Keratinocyte (primary cell): ENCODE results near the gene FUT8. TPM values are rescaled to one million over a fixed set of nuclear protein-coding genes. Genes with fewer than 3 reads are reported as not detected.

Experiments used
- DNase-seq: peaks from one replicate; pipeline ENCODE4 v3.0.0-alpha.2; 2011; ENCODE audit warnings: low read depth, missing footprints, low spot score
- FAIRE-seq: peaks from 2 replicates; lab custom pipeline; 2011; peaks lifted over from hg19 to GRCh38; lab: Jason Lieb, UNC
- H2AFZ ChIP-seq: 2 replicates; pipeline ENCODE4 v1.6.0; 2012; ENCODE audit warnings: low read length, control low read depth, inconsistent platforms; ENCODE audit not compliant: control insufficient read depth
- H3K27ac ChIP-seq: 2 replicates; pipeline ENCODE4 v1.5.1; 2011; ENCODE audit warnings: low read length; ENCODE audit not compliant: control insufficient read depth, insufficient read depth
- H3K27me3 ChIP-seq: 3 replicates; pipeline ENCODE4 v1.6.0; 2011; ENCODE audit warnings: low read length; ENCODE audit not compliant: control insufficient read depth, insufficient read depth; ENCODE audit errors: extremely low read depth
- H3K36me3 ChIP-seq, 2 experiments: 2 replicates in 1 of 2; 3 replicates in 1 of 2; pipeline ENCODE4 v1.5.1; 2011; ENCODE audit warnings: low read length in 2 of 2, mild to moderate bottlenecking in 1 of 2; ENCODE audit not compliant: control insufficient read depth in 2 of 2, insufficient read depth in 2 of 2; ENCODE audit errors: extremely low read depth in 1 of 2
- H3K4me1 ChIP-seq: 3 replicates; pipeline ENCODE4 v1.5.1; 2011; ENCODE audit warnings: low read length; ENCODE audit not compliant: control insufficient read depth, insufficient read depth; ENCODE audit errors: extremely low read depth
- H3K4me2 ChIP-seq: 3 replicates; pipeline ENCODE4 v1.6.0; 2011; ENCODE audit warnings: low read depth, low read length; ENCODE audit not compliant: control insufficient read depth, insufficient read depth; ENCODE audit errors: extremely low read depth
- H3K4me3 ChIP-seq, 3 experiments: fragments of 200-600 bp in 1 of 3; sonication (generic) in 1 of 3; 2 replicates in 2 of 3; 3 replicates in 1 of 3; pipeline ENCODE4 v1.5.1; 2011 to 2016; ENCODE audit warnings: low read length in 3 of 3, mild to moderate bottlenecking in 3 of 3, control low read depth in 2 of 3, inconsistent platforms in 1 of 3, low read depth in 1 of 3, mixed read lengths in 1 of 3, mixed run types in 1 of 3, moderate library complexity in 1 of 3; ENCODE audit not compliant: control insufficient read depth in 2 of 3, insufficient read depth in 2 of 3; ENCODE audit errors: extremely low read depth in 1 of 3
- H3K79me2 ChIP-seq: 2 replicates; pipeline ENCODE4 v1.6.0; 2012; ENCODE audit warnings: low read length; ENCODE audit not compliant: control insufficient read depth, insufficient read depth
- H3K9ac ChIP-seq: 3 replicates; pipeline ENCODE4 v1.6.0; 2011; ENCODE audit warnings: low read length; ENCODE audit not compliant: control insufficient read depth, insufficient read depth; ENCODE audit errors: extremely low read depth
- H3K9me1 ChIP-seq: 3 replicates; pipeline ENCODE4 v1.6.0; 2011; ENCODE audit warnings: low read length; ENCODE audit not compliant: control insufficient read depth, insufficient read depth; ENCODE audit errors: extremely low read depth
- H3K9me3 ChIP-seq: 2 replicates; pipeline ENCODE4 v1.5.1; 2012; ENCODE audit warnings: low read depth, low read length; ENCODE audit not compliant: control insufficient read depth
- H4K20me1 ChIP-seq: 3 replicates; pipeline ENCODE4 v1.6.0; 2011; ENCODE audit warnings: low read length; ENCODE audit not compliant: control insufficient read depth, insufficient read depth; ENCODE audit errors: extremely low read depth
- EZH2 ChIP-seq: IDR thresholded peaks from one replicate; pipeline ENCODE4 v1.6.1; 2012; ENCODE audit warnings: inconsistent platforms, mild to moderate bottlenecking, low read length, moderate library complexity
- dilution Hi-C: fragments of 300-500 bp; cut with MboI; formaldehyde crosslinking; loops from one replicate; pipeline ENCODE4 v1.7.0; 2020; ENCODE audit warnings: low sequenced_read_pairs; ENCODE audit not compliant: extremely low pct_ligation_motif_present
- polyA plus RNA-seq, 5 experiments: library from polyadenylated mRNA; depleted of rRNA in 3 of 5; stranded (reverse) in 3 of 5; stranded (forward) in 1 of 5; unstranded in 1 of 5; fragments of >200 nt; gene quantifications; 1 replicate in 1 of 5; 2 replicates in 3 of 5; 3 replicates in 1 of 5; pipeline versions ENCODE4 v1.2.1 to v1.2.3, GENCODE V29; 2011 to 2012; ENCODE audit warnings: missing spikeins in 2 of 5, low read depth in 1 of 5, low replicate concordance in 1 of 5
- TF ChIP-seq, protein P1 (sequence below), 3 experiments: IDR thresholded peaks in 1 of 3; conservative IDR thresholded peaks in 1 of 3; optimal IDR thresholded peaks in 1 of 3; 2 replicates in 2 of 3; 3 replicates in 1 of 3; pipeline versions ENCODE3 to v1.5.1; 2011; ENCODE audit warnings: low read length in 3 of 3, mild to moderate bottlenecking in 3 of 3, moderate library complexity in 2 of 3, control low read depth in 1 of 3, inconsistent platforms in 1 of 3; ENCODE audit not compliant: insufficient read depth in 2 of 3; ENCODE audit errors: extremely low read depth in 1 of 3

Gene FUT8
- polyA plus RNA-seq, 1 donor (not counting 4 experiments of a cell fraction or from before 2014, with no cell fraction given): 12.5 TPM

GRCh38 chr14:65444230-65444629 lies 31.7 kb downstream of the FUT8 start:
- no peaks in the 10 kb centered on the region for H3K36me3 ChIP-seq
- H3K79me2 ChIP-seq: no peaks in the 10 kb centered on the region
- DNase-seq: no peak

DNA sequence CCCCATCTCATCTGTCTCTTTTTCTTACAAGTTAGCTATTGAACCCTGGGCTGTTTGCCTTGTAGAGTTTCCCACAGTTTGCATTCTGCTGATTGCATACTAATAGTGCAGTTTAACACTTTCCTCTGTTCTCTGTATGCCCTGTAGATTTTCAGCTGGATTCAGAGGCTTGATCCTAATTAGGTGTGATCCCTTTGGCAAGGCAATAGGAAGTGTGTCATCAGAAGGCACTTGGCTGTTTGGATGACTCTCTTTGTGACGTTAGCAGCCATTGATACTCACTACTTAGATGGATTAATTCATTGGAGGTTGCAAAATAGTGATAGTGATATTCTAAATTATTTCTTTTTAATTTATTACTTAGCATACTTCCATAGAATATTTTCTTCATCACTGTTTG lies 33.6 kb downstream of the FUT8 start:
- peaks cover 2% of the 10 kb centered on the region for H3K9me1 ChIP-seq
- H3K36me3 ChIP-seq: no peaks in the 10 kb centered on the region
- no peak overlapping the region for H3K27ac ChIP-seq
- H3K9ac ChIP-seq: no peak overlapping the region
- H4K20me1 ChIP-seq: no peaks in the 10 kb centered on the region
- H3K79me2 ChIP-seq: no peaks in the 10 kb centered on the region
- dilution Hi-C loops: no loop called here
- no peak overlapping the region for H3K4me2 ChIP-seq
- no peaks in the 10 kb centered on the region for H3K9me3 ChIP-seq
- TF ChIP-seq, protein P1, sequence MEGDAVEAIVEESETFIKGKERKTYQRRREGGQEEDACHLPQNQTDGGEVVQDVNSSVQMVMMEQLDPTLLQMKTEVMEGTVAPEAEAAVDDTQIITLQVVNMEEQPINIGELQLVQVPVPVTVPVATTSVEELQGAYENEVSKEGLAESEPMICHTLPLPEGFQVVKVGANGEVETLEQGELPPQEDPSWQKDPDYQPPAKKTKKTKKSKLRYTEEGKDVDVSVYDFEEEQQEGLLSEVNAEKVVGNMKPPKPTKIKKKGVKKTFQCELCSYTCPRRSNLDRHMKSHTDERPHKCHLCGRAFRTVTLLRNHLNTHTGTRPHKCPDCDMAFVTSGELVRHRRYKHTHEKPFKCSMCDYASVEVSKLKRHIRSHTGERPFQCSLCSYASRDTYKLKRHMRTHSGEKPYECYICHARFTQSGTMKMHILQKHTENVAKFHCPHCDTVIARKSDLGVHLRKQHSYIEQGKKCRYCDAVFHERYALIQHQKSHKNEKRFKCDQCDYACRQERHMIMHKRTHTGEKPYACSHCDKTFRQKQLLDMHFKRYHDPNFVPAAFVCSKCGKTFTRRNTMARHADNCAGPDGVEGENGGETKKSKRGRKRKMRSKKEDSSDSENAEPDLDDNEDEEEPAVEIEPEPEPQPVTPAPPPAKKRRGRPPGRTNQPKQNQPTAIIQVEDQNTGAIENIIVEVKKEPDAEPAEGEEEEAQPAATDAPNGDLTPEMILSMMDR (optimal IDR thresholded peaks at IDR 0.05 in 1 of 3, IDR thresholded peaks at IDR 0.05 in 1 of 3, conservative IDR thresholded peaks at IDR 0.05 in 1 of 3; ENCODE audit: extremely low read depth in 1 of 3, insufficient read depth in 2 of 3, low read length in 3 of 3): no peak
- H2AFZ ChIP-seq: no peak overlapping the region
- H3K4me1 ChIP-seq: peaks cover 7% of the 10 kb centered on the region
- no peaks in the 10 kb centered on the region for H3K27me3 ChIP-seq
- DNase-seq (no peak), FAIRE-seq (no peak)
- H3K4me3 ChIP-seq: no peak overlapping the region

More at GRCh38 chr14:65444230-65444629, 31.7 kb downstream of the FUT8 start:
- no peak overlapping the region for H3K9ac ChIP-seq
- no peak overlapping the region for H3K4me3 ChIP-seq
- TF ChIP-seq EZH2: no peak
- TF ChIP-seq, protein P1 (optimal IDR thresholded peaks at IDR 0.05 in 1 of 3, IDR thresholded peaks at IDR 0.05 in 1 of 3, conservative IDR thresholded peaks at IDR 0.05 in 1 of 3; ENCODE audit: extremely low read depth in 1 of 3, insufficient read depth in 2 of 3, low read length in 3 of 3): no peak
- peaks cover 2% of the 10 kb centered on the region for H3K9me1 ChIP-seq
- H3K9me3 ChIP-seq: no peaks in the 10 kb centered on the region
- H3K4me1 ChIP-seq: peaks cover 7% of the 10 kb centered on the region
- no peaks in the 10 kb centered on the region for H4K20me1 ChIP-seq
- no peak overlapping the region for H2AFZ ChIP-seq
- no peaks in the 10 kb centered on the region for H3K27me3 ChIP-seq
- no peak for FAIRE-seq
- peak overlapping the region; percentile 34 for H3K4me2 ChIP-seq
- dilution Hi-C loops: no loop called here
- H3K27ac ChIP-seq: no peak overlapping the region
